ENCODE results near the gene GGN.
"Not testable (repeated sequence)": the region's sequence is repeated elsewhere in the genome, so short reads cannot be mapped to it uniquely, and the experiment has no call there.

GGN gene

DNA sequence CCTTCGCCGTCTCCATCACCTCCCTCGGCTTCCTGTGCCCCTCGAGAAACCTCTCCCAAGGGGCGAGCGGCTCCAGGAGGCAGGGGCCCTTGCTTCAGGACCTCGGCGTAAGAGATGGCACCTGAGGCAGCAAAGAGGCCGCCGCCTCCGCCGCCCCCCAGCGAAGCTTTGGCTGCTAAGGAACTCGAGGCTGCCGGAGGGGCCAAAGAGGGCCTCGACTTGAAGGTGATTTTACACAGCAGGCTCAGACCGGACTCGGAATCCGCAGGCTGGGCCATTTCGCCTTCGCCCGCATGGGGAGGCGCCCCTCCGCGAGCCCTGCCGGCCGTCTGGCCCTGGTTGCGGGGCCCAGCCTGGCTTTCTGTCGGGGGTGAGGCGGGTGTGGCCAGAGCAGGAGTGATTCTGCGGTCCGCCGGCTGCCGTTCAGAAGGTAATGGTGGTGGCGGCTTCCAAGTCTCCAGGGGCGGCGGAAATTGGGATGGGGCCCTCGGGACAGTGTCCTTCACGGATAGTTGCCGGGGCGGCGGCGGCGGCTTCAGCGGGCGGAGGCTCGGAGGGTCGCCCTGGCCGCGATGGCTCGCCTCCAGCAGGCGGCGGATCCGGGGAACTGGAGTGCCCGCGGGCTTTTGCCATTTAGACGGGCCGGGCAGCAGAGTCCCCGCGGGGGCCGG is 1.4 kb downstream of the GGN start:
- DNase-seq: no peak

DNA sequence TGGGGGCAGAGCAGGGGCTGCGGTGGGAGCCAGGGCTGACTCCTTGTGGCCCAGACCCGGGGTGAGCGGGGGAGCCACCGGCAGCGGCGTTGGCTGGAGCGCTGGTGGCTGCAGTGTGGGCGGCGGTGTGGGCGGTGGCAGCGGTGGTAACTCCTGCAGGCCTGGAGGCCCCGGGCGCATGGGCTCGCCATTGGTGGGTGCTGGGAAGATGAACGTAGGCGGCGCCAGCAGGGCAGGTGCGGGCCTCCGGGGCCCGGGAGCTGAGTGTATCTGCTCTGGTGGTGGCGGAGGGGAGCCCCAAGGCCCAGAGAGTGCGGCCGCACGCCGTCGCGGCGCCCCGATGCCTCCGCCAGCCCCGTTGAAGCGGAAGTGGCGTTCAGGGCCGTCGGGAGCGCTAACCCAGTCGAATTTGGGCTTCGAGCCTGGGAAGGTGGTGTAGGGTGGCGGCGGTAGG is 2.0 kb downstream of the GGN start:
- no peak for DNase-seq

DNA sequence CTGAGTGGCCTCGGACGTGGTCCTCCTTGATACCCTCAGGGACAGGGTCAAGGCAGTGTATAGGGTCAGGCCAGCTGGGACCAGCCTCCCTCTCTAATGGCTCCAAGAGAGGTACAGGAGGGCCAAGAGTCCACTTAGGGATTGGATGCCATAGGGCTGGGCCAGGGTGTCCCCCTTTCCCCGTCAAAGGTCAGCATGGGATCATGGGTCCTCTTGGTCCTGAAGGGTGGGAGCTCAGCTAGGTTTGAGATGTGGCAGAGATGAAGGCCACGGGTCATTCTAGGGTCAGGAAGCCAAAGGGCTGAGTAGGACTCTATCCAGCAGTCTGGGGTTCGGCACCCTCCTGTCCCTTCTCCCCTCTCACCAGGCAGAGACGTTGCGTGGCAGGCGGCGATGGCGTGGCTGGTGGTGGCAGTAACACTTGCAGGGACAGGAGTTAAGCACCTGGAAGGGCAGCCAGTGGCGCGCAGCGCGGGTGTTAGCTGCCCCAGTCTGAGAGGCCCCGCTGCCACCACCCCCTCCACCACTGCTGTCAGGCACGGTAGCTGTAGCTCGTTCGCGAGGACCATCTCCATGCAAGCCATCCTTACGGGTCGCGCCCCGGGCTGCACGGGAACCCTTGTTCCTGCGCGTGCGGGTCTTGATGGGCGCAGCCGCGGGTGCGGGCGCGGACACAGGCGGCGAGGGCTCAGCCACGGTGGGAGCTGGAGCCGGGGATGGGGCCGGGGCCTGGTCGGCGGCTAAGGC is 2.6 kb downstream of the GGN start:
- no peak for DNase-seq

- DNase-seq: peak; percentile 47
Measured at GRCh38 chr19:38384209-38385027, 3.4 kb downstream of the GGN start.

GRCh38 chr19:38383743-38384142 is 4.1 kb downstream of the GGN start:
- no peak for DNase-seq

DNA sequence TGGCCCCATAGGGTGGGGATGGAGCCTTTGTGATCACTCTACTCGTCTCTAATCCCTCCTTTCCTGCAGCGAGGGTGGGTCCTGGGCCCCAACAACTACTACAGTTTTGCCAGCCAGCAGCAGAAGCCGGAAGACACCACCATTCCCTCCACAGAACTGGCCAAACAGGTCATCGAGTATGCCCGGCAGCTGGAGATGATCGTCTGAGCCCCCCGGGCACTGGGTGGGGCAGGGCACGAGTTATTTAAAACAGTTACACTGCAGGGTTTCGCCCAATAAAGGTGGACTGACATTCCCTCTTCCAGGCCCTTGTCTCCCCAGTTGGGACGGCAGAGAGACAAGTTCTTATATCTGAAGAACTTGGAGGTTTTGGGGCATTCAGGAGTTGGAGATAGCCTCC is 4.7 kb downstream of the GGN start:
- no peak for DNase-seq

- DNase-seq: no peak
Measured at GRCh38 chr19:38381138-38381537, 6.7 kb downstream of the GGN start.

GRCh38 chr19:38378866-38379265 is 9.0 kb downstream of the GGN start:
- no peak for DNase-seq

DNA sequence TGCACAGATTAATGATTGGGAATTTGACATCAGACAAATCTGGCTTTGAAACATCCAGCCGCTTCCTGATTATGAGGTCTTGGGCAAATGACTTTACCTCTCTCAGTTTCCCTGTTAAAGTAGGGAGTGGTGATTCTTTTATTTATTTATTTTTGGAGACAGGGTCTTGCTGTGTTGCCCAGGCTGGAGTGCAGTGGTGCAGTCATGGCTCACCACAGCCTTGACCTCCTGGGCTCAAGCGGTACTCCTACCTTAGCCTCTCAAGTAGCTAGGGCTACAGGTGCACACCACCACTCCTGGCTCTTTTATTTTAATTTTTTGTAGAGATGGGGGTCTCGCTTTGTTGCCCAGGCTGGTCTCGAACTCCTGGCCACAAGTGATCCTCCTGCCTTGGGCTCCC is 10.8 kb downstream of the GGN start:
- no peak for DNase-seq

- no peak for DNase-seq
Measured at GRCh38 chr19:38376576-38376975, 11.3 kb downstream of the GGN start.

DNA sequence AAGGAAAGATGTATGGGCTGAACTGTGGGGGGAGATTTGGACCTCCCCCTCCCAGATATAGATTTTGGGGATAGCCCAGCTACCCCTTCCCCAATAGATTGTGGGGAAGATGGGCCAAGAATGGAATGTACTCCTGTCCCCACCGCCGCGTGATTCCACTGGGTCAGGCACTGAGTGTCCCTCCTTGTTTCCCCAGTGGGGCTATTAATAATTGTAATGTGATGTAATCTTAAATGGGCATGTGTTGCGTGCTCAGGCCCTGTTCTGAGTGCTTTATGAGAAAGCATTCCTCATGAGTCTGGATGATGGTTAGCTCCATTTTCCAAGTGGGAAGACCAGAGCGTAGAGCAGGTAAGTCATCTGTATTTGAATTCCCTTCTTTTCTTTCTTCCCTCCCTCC is 12.1 kb downstream of the GGN start:
- no peak for DNase-seq

DNA sequence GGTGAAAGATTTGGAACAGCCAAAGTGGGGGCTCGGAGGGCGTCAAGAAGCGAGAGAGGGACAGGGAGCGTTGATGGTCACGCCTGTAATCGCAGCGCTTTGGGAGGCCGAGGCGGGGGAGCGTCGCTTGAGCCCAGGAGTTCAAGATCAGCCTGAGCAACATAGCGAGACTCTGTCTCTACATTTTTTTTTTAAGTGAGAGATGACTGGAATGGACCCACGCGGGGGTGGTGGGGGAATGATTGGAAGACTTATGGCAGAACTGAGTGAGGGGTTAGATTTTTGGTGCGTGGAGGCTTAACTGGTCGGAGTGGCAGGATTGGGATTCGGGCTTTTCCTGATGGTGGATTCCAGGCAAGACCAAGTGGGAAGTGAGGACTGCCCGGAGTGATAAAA is 12.7 kb downstream of the GGN start:
- peak; percentile 55 for DNase-seq

- peak; percentile 100 for DNase-seq
Measured at GRCh38 chr19:38374332-38375097, 13.3 kb downstream of the GGN start, which contains the start of gene PSMD8. PSMD8 (plus strand) TSS chr19:38374571; CDS start chr19:38374602, 31 bp downstream.

GRCh38 chr19:38373907-38374331 is 13.9 kb downstream of the GGN start:
- DNase-seq: no peak

GRCh38 chr19:38371081-38371480 is 16.8 kb downstream of the GGN start:
- DNase-seq: no peak

GRCh38 chr19:38370299-38370698 is 17.5 kb downstream of the GGN start:
- peak; percentile 29 for DNase-seq

DNA sequence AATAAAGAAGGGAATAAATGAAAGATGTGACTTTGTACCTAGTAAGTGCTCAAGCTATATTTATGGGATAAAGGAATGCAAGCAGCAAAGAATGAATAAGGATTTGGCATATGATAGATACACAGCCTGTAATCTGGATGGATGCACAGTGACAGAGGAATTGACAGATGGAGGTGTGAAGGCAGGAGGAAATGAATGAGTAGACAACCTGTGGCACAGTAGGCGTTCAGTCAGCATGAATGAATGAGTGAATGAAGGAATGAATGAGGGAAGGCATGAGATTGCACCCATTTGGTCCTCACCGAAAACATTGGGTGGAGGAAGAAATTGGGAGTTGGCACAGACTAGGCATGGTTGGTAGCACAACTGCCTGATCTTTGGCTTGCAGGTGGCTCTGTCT is 18.2 kb downstream of the GGN start:
- DNase-seq: no peak

DNA sequence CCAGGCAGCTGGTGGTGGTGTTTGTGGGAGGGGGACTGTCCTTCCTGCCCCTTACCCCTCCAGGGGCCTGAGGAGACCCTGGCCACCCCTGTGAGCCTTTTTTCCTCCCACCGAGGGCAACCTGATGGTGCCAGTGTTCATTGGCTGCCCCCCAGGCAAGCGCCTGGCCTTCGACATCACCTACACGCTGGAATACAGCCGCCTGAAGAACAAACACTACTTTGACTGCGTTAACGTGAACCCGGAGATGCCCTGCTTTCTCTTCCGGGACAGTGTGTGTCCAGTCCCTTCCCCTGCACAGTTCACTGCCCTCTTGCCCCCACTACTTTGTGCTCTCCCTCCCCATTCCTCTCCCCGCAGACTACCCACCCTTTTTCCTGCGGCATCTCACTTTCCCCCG is 20.8 kb downstream of the GGN start:
- no peak for DNase-seq

DNA sequence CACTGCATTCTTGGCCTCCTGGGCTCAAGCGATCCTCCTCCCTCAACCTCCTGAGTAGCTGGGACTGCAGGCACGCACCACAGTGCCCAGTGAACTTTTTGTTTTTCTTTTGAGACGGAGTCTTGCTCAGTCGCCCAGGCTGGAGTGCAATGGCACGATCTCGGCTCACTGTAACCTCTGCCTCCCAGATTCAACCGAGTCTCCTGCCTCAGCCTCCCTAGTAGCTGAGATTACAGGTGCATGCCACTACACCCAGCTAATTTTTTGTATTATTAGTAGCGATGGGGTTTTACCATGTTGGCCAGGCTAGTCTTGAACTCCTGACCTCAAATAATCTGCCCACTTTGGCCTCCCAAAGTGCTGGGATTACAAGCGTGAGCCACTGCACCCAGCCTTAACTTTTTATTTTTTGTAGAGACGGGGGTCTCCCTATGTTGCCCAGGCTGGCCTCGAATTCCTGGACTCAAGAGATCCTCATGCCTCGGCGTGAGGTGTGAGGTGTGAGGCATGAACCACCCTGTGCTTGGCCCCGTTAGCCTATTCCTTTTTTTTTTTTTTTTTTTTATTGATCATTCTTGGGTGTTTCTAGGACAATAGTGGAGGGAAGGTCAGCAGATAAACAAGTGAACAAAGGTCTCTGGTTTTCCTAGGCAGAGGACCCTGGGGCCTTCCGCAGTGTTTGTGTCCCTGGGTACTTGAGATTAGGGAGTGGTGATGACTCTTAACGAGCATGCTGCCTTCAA is 24.7 kb downstream of the GGN start:
- DNase-seq: not testable (repeated sequence)

DNA sequence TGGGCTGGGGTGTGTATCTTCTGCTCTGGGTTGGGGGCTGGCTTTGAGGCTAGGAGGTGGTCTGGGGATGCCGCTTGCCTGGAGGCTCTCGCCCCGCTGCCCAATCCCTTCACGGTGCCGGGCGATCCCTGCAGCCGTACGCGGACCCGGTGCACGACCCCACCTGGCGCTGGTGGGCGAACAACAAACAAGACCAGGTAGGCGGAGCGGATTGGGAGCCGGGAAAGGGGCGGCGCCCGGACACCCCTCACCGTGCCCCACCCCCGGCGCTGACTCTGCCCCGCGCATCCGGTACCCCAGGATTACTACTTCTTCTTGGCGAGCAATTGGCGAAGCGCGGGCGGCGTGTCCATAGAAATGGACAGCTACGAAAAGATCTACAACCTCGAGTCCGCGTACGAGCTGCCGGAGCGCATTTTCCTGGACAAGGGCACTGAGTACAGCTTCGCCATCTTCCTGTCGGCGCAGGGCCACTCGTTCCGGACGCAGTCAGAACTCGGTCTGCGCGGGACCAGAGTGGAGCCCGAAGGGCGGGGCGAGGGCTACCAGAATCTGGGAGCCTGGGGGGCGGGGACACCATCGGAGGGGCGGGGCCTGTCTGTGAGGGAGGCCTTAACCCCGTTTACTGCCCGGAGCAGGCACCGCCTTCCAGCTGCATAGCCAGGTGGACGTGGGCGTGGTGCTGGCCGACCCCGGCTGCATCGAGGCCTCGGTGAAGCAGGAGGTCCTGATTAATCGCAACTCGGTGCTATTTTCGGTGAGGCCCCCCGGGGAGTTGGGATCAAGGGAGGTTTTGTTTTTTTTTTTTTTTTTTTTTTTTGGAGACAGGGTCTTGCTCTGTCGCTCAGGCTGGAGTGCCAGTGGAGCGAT is 25.5 kb downstream of the GGN start:
- DNase-seq: peak; percentile 92

DNA sequence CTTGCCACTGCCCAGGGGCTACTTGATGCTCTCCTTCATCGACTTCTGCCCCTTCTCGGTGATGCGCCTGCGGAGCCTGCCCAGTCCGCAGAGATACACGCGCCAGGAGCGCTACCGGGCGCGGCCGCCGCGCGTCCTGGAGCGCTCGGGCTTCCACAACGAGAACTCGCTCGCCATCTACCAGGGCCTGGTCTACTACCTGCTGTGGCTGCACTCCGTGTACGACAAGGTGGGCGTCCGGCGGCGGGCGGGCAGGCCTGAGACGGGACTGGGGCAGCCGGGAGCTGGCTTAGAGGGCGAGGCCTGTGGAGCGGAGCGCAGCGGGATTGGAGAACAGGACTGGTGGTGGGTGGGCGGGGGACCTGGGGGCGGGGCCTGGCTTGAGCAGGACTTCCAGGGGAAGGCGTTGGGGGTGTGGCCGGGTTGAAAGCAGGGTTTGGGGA is 26.2 kb downstream of the GGN start:
- DNase-seq: peak; percentile 96

All from NCI-H82 (cell line).